Endodermal cell (in vitro differentiated cells): ENCODE data around the gene ASCC3. TPM values are rescaled to one million over a fixed set of nuclear protein-coding genes. Genes with fewer than 3 reads are reported as not detected.
"Not testable (repeated sequence)": the region's sequence is repeated elsewhere in the genome, so short reads cannot be mapped to it uniquely, and the experiment has no call there.

Experiments used
- DNase-seq: peaks from one replicate; pipeline ENCODE4 v3.0.0-alpha.2; 2017
- H3K27ac ChIP-seq: 2 replicates; pipeline ENCODE4 v1.5.1; 2013; ENCODE audit warnings: mild to moderate bottlenecking, low read depth, low read length, moderate library complexity
- H3K27me3 ChIP-seq: 2 replicates; pipeline ENCODE4 v1.6.1; 2013; ENCODE audit warnings: mild to moderate bottlenecking, low read length, moderate library complexity; ENCODE audit not compliant: insufficient read depth, control insufficient read depth, poor library complexity, severe bottlenecking
- H3K36me3 ChIP-seq: 2 replicates; pipeline ENCODE4 v1.7.0; 2013; ENCODE audit warnings: mild to moderate bottlenecking, low read length, moderate library complexity; ENCODE audit not compliant: control insufficient read depth, insufficient read depth
- H3K4me1 ChIP-seq: one replicate; pipeline ENCODE4 v1.7.0; 2013; ENCODE audit warnings: low read length; ENCODE audit not compliant: control insufficient read depth, insufficient read depth
- H3K4me3 ChIP-seq: 2 replicates; pipeline ENCODE4 v1.5.1; 2013; ENCODE audit warnings: mild to moderate bottlenecking, low read length, moderate library complexity
- H3K9ac ChIP-seq: 2 replicates; pipeline ENCODE4 v1.6.1; 2013; ENCODE audit warnings: mild to moderate bottlenecking, low read length, moderate library complexity; ENCODE audit not compliant: poor library complexity, severe bottlenecking; ENCODE audit errors: extremely low read depth
- H3K9me3 ChIP-seq: 2 replicates; pipeline ENCODE4 v1.6.1; 2013; ENCODE audit warnings: mild to moderate bottlenecking, low read length, moderate library complexity; ENCODE audit not compliant: control insufficient read depth
- H3K27ac Mint-ChIP-seq: 2 replicates; pipeline ENCODE4 v1.8.0; 2020; ENCODE audit warnings: mixed read lengths
- H3K27me3 Mint-ChIP-seq: 2 replicates; pipeline ENCODE4 v1.8.0; 2021; ENCODE audit warnings: mild to moderate bottlenecking, mixed read lengths; ENCODE audit not compliant: insufficient read depth
- H3K36me3 Mint-ChIP-seq: 2 replicates; pipeline ENCODE4 v1.8.0; 2020; ENCODE audit warnings: low read depth, mixed read lengths
- H3K4me1 Mint-ChIP-seq: 2 replicates; pipeline ENCODE4 v1.8.0; 2020; ENCODE audit warnings: mixed read lengths
- H3K4me3 Mint-ChIP-seq: 2 replicates; pipeline ENCODE4 v1.8.0; 2020; ENCODE audit warnings: mild to moderate bottlenecking, moderate library complexity, mixed read lengths
- H3K9me3 Mint-ChIP-seq: 2 replicates; pipeline ENCODE4 v1.8.0; 2020; ENCODE audit warnings: mild to moderate bottlenecking, mixed read lengths
- CTCF ChIP-seq: fragments of 200-600 bp; sonication (generic); conservative IDR thresholded peaks from 2 replicates; pipeline ENCODE4 v1.5.0; 2021; ENCODE audit warnings: antibody characterized with exemption, mild to moderate bottlenecking
- WGBS, 2 experiments: methylation state at CpG; one replicate each; pipeline versions ENCODE4 v1.1.5 to v1.1.7; 2013; ENCODE audit warnings: missing lambda C conversion rate in 2 of 2, mixed read lengths in 1 of 2; ENCODE audit not compliant: insufficient coverage in 1 of 2, insufficient read length in 1 of 2; 5-methylcytosine and 5-hydroxymethylcytosine counted together
- total RNA-seq, 2 donors: library from RNA; stranded (reverse); fragmentation: NEBNext Ultra II Directional in 1 of 2; extraction: Animal tissue kit (Norgen Biotek cat#: 25700) in 1 of 2; gene quantifications; 2 replicates in 1 of 2; 3 replicates in 1 of 2; pipeline ENCODE4 v1.2.1, GENCODE V29; 2021

ASCC3 gene
- total RNA-seq, 2 donors from 2014 or later, result 40.0 to 41.1 TPM

- Histone ChIP-seq H3K4me3 (no peak overlapping the region), H3K27ac (no peak overlapping the region), H3K9me3 (peaks cover 5% of the 10 kb centered on the region), H3K27me3 (no peaks in the 10 kb centered on the region), H3K4me1 (peaks cover 4% of the 10 kb centered on the region), H3K36me3 (no peaks in the 10 kb centered on the region), H3K9ac (no peak overlapping the region)
- H3K27ac Mint-ChIP-seq, result no peak overlapping the region
- H3K4me1 Mint-ChIP-seq, result peaks cover 21% of the 10 kb centered on the region
- peaks cover 18% of the 10 kb centered on the region for H3K9me3 Mint-ChIP-seq
- no peak overlapping the region for H3K4me3 Mint-ChIP-seq
- peaks cover 4% of the 10 kb centered on the region for H3K36me3 Mint-ChIP-seq
- DNase-seq, result no peak
- WGBS, 2 experiments, result 67% methylated on average over 1 of the region's 1 CpG; no CpG with 5 or more reads in 1 of the 2 experiments
- TF ChIP-seq CTCF, result no peak
- no peaks in the 10 kb centered on the region for H3K27me3 Mint-ChIP-seq
These were observed 9.9 kb upstream of the ASCC3 start for GRCh38 chr6:100891079-100891478.

GRCh38 chr6:100890646-100891045 is 9.5 kb upstream of the ASCC3 start:
- not testable (repeated sequence) for H3K27me3 Mint-ChIP-seq, H3K4me3 Mint-ChIP-seq, H3K27ac Mint-ChIP-seq, H3K4me1 ChIP-seq, H3K36me3 Mint-ChIP-seq, H3K4me3 ChIP-seq, H3K27ac ChIP-seq, H3K36me3 ChIP-seq, H3K9me3 ChIP-seq, H3K27me3 ChIP-seq, DNase-seq, H3K9ac ChIP-seq
- WGBS, 2 experiments, result 87% methylated on average over 1 of the region's 1 CpG; no CpG with 5 or more reads in 1 of the 2 experiments
- Mint-ChIP-seq H3K4me1 (peaks cover 21% of the 10 kb centered on the region), H3K9me3 (peaks cover 18% of the 10 kb centered on the region)

GRCh38 chr6:100889351-100889750 is 8.2 kb upstream of the ASCC3 start:
- 94 to 98% methylated on average over 11 to 13 of the region's 13 CpGs for WGBS, 2 experiments
- no peak overlapping the region for H3K9ac ChIP-seq

More at GRCh38 chr6:100889351-100889750, 8.2 kb upstream of the ASCC3 start:
- Histone ChIP-seq H3K9me3 (peaks cover 3% of the 10 kb centered on the region), H3K4me3 (no peak overlapping the region), H3K27me3 (no peaks in the 10 kb centered on the region), H3K4me1 (peaks cover 4% of the 10 kb centered on the region), H3K27ac (no peak overlapping the region), H3K36me3 (no peaks in the 10 kb centered on the region)
- no peak for TF ChIP-seq CTCF
- Mint-ChIP-seq H3K4me1 (peaks cover 21% of the 10 kb centered on the region), H3K36me3 (peaks cover 4% of the 10 kb centered on the region), H3K4me3 (no peak overlapping the region), H3K27me3 (no peaks in the 10 kb centered on the region), H3K9me3 (peaks cover 10% of the 10 kb centered on the region), H3K27ac (no peak overlapping the region)
- no peak for DNase-seq
